ENCODE measurements around the gene KIRREL3.

GRCh38 chr11:126546694-126547093, 453.9 kb downstream of the KIRREL3 start:
- TF ChIP-seq EP300 (IDR thresholded peaks at IDR 0.05; ENCODE audit: borderline replicate concordance in 1 of 2, low read depth in 2 of 2, low read length in 2 of 2) (no peak), JUND (IDR thresholded peaks at IDR 0.05; ENCODE audit: low read length) (no peak), EZH2 (IDR thresholded peaks at IDR 0.05; ENCODE audit: low read depth, low read length, severe bottlenecking) (no peak), EGR1 (IDR thresholded peaks at IDR 0.05; ENCODE audit: borderline replicate concordance, low read depth, low read length) (no peak), RAD21 (IDR thresholded peaks at IDR 0.05 in 1 of 2, conservative IDR thresholded peaks at IDR 0.05 in 1 of 2; ENCODE audit: low read depth in 2 of 2, low read length in 2 of 2) (no peak)

Measured in H1 (cell line).